Right lobe of liver (tissue), 4 donors: ENCODE results near the gene IGF2BP1.

ENCODE experiments used
- POLR2A ChIP-seq: fragments of 450-650 bp; IDR thresholded peaks from one replicate; pipeline ENCODE4 v1.6.1; 2017; ENCODE audit warnings: antibody characterized with exemption, mild to moderate bottlenecking
- TF ChIP-seq, protein P1 (sequence below), 4 donors: fragments of 200-600 bp in 3 of 4; fragments of 450-650 bp in 1 of 4; IDR thresholded peaks; one replicate each; pipeline versions ENCODE4 v1.5.1 to v1.8.0; 2016 to 2022; ENCODE audit warnings: antibody characterized with exemption in 4 of 4, mild to moderate bottlenecking in 2 of 4
- donor health status: DM: no; HTN: no; CAD: no.
- donor health status: DM: no; HTN: no; CAD: no.
- donor health status: DM: no; HTN: yes; CAD: no.

GRCh38 chr17:49074851-49075540 is 77.8 kb downstream of the IGF2BP1 start:
- TF ChIP-seq, protein P1, sequence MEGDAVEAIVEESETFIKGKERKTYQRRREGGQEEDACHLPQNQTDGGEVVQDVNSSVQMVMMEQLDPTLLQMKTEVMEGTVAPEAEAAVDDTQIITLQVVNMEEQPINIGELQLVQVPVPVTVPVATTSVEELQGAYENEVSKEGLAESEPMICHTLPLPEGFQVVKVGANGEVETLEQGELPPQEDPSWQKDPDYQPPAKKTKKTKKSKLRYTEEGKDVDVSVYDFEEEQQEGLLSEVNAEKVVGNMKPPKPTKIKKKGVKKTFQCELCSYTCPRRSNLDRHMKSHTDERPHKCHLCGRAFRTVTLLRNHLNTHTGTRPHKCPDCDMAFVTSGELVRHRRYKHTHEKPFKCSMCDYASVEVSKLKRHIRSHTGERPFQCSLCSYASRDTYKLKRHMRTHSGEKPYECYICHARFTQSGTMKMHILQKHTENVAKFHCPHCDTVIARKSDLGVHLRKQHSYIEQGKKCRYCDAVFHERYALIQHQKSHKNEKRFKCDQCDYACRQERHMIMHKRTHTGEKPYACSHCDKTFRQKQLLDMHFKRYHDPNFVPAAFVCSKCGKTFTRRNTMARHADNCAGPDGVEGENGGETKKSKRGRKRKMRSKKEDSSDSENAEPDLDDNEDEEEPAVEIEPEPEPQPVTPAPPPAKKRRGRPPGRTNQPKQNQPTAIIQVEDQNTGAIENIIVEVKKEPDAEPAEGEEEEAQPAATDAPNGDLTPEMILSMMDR (IDR thresholded peaks at IDR 0.05): no peak
- TF ChIP-seq POLR2A: no peak
